Pancreas (tissue), 10 donors: Measurements from ENCODE around the gene PSEN1. TPM values are rescaled to one million over a fixed set of nuclear protein-coding genes. Genes with fewer than 3 reads are reported as not detected.

Source experiments
- ATAC-seq, 4 donors: fragments of 200-7000 bp; cut with Tn5 transposase; one replicate each; pipeline versions ENCODE4 v1.8.0 to v1.9.1; 2020; ENCODE audit warnings: mild to moderate bottlenecking in 4 of 4, moderate library complexity in 4 of 4
- DNase-seq, 6 donors: peaks; one replicate each; pipeline ENCODE4 v3.0.0-alpha.2; 2020
- FAIRE-seq: peaks from 2 replicates; lab custom pipeline; 2012; peaks lifted over from hg19 to GRCh38; lab: Jason Lieb, UNC
- H3K27ac ChIP-seq, 4 donors: fragments of 200-600 bp; sonication (generic); 1 replicate in 3 of 4; 2 replicates in 1 of 4; pipeline versions ENCODE4 v1.5.0 to v1.8.0; 2020
- H3K27me3 ChIP-seq, 4 donors: fragments of 200-600 bp; one replicate each; pipeline ENCODE4 v1.8.0; 2021
- H3K36me3 ChIP-seq, 3 donors: fragments of 200-600 bp; sonication (generic) in 1 of 3; one replicate each; pipeline versions ENCODE4 v1.5.0 to v1.8.0; 2020 to 2021
- H3K4me1 ChIP-seq, 3 donors: fragments of 200-600 bp; one replicate each; pipeline ENCODE4 v1.8.0; 2021
- H3K4me3 ChIP-seq, 4 donors: fragments of 200-600 bp; sonication (generic) in 2 of 4; one replicate each; pipeline versions ENCODE4 v1.5.0 to v1.8.0; 2020 to 2021
- H3K9me3 ChIP-seq, 4 donors: fragments of 200-600 bp; one replicate each; pipeline ENCODE4 v1.8.0; 2021
- WGBS, 2 donors: extraction: QIAGEN DNeasy Blood & Tissue Kit; methylation state at CpG; one replicate each; pipeline ENCODE4 v1.1.7; 2013; 5-methylcytosine and 5-hydroxymethylcytosine counted together
- intact Hi-C, 3 donors: fragments of 100-400 bp; cut with DNase I; formaldehyde crosslinking; loops; one replicate each; pipeline versions ENCODE4 v1.11.1 to v1.14.2; 2022
- polyA plus RNA-seq, 2 donors: library from polyadenylated mRNA; stranded (reverse); fragments of 200-250 nt; gene quantifications; one replicate each; pipeline ENCODE4 v1.2.3, GENCODE V29; 2013
- total RNA-seq, 6 donors: library from RNA; stranded (reverse); fragmentation: NEBNext Ultra II Directional in 4 of 6; extraction: Animal tissue kit (Norgen Biotek cat#: 25700) in 4 of 6; gene quantifications; one replicate each; pipeline versions ENCODE4 v1.2.1 to v1.2.4, GENCODE V29; 2021 to 2023
- TF ChIP-seq, protein P1 (sequence below), 4 donors: fragments of 200-600 bp; sonication (generic) in 3 of 4; IDR thresholded peaks; one replicate each; pipeline versions ENCODE4 v1.5.0 to v1.8.0; 2021; ENCODE audit warnings: antibody characterized with exemption in 4 of 4
- donor health status: healthy with polysubstance abuse.
- donor health status: DM: no; HTN: no; CAD: no; lungs with moderate emphysema.
- donor health status: DM: no; HTN: no; CAD: no.
- donor health status: control.
- donor health status: control.
- donor health status: Bipolar disorder and iron deficiency.
- donor health status: DM: yes; HTN: yes; CAD: no.
- donor health status: DM: no; HTN: no; CAD: no.
- donor health status: DM: no; HTN: no; CAD: no.
- donor health status: DM: yes; HTN: yes; CAD: no.

Gene PSEN1
- total and polyA plus RNA-seq, 8 donors, result 9.2 to 32.9 (median 18.4) TPM

DNA sequence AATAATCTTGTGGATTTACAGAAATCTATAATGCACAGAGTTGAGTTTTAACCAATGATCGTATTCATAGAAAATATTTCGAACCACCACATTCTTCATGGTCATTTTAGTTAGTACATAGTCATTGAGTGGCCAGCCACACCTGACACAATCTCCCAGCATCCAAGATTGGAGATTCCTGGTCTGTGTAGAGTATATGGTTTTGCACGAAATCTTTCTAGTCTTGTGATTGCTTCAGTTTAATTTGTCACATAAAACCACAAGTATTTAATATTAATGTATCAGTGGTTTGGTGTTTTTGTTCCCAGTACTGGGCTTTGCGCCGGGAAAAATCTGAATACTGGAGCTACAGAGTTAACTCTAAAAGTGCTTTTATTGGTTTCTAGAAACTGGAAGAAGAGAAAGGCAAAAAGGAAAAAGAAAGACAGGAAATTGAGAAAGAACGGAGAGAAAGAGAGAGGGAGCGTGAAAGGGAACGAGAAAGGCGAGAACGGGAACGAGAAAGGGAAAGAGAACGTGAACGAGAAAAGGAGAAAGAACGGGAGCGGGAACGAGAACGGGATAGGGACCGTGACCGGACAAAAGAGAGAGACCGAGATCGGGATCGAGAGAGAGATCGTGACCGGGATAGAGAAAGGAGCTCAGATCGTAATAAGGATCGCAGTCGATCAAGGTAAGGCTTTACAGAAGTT lies 33.4 kb upstream of the PSEN1 start:
- H3K27ac ChIP-seq, result no peak overlapping the region
- no peak for ATAC-seq
- no peaks in the 10 kb centered on the region for H3K9me3 ChIP-seq
- intact Hi-C loops, result no loop called here
- H3K27me3 ChIP-seq, result no peaks in the 10 kb centered on the region
- WGBS, 2 donors, result 97% methylated on average over 27 of the region's 27 CpGs
- no peak overlapping the region for H3K4me3 ChIP-seq
- no peak for FAIRE-seq
- DNase-seq, result no peak
- peaks cover 0 to 56% (median 8%) of the 10 kb centered on the region in 3 donors for H3K36me3 ChIP-seq
- TF ChIP-seq, protein P1, sequence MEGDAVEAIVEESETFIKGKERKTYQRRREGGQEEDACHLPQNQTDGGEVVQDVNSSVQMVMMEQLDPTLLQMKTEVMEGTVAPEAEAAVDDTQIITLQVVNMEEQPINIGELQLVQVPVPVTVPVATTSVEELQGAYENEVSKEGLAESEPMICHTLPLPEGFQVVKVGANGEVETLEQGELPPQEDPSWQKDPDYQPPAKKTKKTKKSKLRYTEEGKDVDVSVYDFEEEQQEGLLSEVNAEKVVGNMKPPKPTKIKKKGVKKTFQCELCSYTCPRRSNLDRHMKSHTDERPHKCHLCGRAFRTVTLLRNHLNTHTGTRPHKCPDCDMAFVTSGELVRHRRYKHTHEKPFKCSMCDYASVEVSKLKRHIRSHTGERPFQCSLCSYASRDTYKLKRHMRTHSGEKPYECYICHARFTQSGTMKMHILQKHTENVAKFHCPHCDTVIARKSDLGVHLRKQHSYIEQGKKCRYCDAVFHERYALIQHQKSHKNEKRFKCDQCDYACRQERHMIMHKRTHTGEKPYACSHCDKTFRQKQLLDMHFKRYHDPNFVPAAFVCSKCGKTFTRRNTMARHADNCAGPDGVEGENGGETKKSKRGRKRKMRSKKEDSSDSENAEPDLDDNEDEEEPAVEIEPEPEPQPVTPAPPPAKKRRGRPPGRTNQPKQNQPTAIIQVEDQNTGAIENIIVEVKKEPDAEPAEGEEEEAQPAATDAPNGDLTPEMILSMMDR (IDR thresholded peaks at IDR 0.05), result no peak
- no peaks in the 10 kb centered on the region for H3K4me1 ChIP-seq

DNA sequence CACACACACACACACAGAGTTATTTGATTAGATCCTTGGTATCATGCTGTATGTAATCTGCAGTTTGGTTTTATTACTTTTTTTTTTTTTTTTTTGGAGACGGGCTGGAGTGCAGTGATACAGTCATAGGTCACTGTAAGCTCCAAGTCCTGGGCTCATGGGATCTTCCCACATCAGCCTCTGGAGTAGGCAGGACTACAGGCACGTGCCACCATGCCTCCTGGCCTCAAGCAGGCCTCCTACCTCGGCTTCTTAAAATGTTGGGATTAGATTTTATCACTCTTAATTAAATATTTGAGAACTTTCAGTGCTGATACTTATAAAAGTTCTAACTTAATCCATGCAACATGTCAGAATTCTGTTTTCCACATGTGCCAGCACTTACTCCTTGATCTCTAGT lies 31.3 kb upstream of the PSEN1 start:
- intact Hi-C loops, result no loop called here
- DNase-seq (no peak), FAIRE-seq (no peak), ATAC-seq (no peak)
- 49 to 56% methylated on average over 3 of the region's 3 CpGs for WGBS, 2 donors
- no peak overlapping the region for H3K4me3 ChIP-seq
- no peaks in the 10 kb centered on the region for H3K4me1 ChIP-seq
- TF ChIP-seq, protein P1 (IDR thresholded peaks at IDR 0.05), result no peak
- H3K36me3 ChIP-seq, result peaks cover 0 to 73% (median 26%) of the 10 kb centered on the region in 3 donors
- no peaks in the 10 kb centered on the region for H3K27me3 ChIP-seq
- no peak overlapping the region for H3K27ac ChIP-seq
- no peaks in the 10 kb centered on the region for H3K9me3 ChIP-seq

DNA sequence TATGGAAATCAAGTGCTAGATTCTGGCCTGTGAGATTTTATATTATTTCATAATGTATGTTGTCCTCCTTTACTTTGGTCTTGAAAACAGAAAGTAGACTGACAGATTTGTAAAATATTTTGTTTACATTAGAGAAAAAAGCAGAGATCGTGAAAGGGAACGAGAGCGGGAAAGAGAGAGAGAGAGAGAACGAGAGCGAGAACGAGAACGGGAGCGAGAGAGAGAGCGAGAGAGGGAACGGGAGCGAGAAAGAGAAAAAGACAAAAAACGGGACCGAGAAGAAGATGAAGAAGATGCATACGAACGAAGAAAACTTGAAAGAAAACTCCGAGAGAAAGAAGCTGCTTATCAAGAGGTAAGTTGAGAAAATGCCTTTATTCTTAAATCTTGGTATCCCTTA lies 30.6 kb upstream of the PSEN1 start:
- FAIRE-seq, result no peak
- WGBS, 2 donors, result 96 to 97% methylated on average over 16 of the region's 16 CpGs

DNA sequence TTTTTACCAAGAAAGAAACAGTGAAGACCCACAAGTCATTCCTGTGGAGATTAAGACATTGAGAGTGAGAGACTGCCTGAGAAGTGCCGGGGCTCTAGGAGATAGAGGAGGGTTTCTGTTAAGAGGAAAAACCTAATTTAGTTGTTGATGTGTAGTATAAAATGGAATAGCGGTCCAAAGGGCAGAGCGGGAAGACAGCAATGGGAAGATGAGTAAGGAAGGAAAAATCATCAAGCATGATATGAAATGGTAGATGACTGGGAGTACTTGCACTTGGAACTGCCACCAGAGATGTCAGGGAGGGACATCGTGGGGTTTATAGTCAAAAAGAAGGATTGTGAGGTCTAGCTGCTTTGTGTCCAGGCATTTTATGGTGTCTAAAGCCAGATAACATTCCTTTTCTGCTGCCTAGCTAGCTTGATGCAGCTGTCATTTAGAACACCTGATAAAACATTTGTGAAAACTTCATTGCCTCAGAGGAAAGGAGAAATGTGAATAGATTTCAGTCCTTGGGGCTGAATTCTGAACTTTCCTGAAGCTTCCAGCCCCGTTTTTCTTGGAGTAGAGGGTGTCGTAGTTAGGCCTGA lies 20.1 kb upstream of the PSEN1 start:
- H3K27ac ChIP-seq, result no peak overlapping the region
- no peak for FAIRE-seq
- TF ChIP-seq, protein P1 (IDR thresholded peaks at IDR 0.05), result no peak
- H3K27me3 ChIP-seq, result no peaks in the 10 kb centered on the region
- WGBS, 2 donors, result 92 to 94% methylated on average over 6 of the region's 6 CpGs
- DNase-seq, result no peak
- intact Hi-C loops, result no loop called here
- no peak overlapping the region for H3K4me3 ChIP-seq
- H3K4me1 ChIP-seq, result no peaks in the 10 kb centered on the region
- peaks cover 4 to 65% (median 35%) of the 10 kb centered on the region in 3 donors for H3K36me3 ChIP-seq
- no peaks in the 10 kb centered on the region for H3K9me3 ChIP-seq
- ATAC-seq, result no peak

More for the DNA sequence above, 30.6 kb upstream of the PSEN1 start:
- Histone ChIP-seq H3K4me3 (no peak overlapping the region), H3K4me1 (no peaks in the 10 kb centered on the region), H3K27me3 (no peaks in the 10 kb centered on the region), H3K36me3 (peaks cover 0 to 77% (median 33%) of the 10 kb centered on the region in 3 donors), H3K27ac (no peak overlapping the region), H3K9me3 (no peaks in the 10 kb centered on the region)
- no peak for DNase-seq
- intact Hi-C loops, result no loop called here
- TF ChIP-seq, protein P1 (IDR thresholded peaks at IDR 0.05), result no peak
- ATAC-seq, result no peak
